ENCODE measurements around the gene MEGF10.
A peak's percentile ranks its signal among the peaks of the same experiment; 100 is the strongest.

MEGF10 gene

DNA sequence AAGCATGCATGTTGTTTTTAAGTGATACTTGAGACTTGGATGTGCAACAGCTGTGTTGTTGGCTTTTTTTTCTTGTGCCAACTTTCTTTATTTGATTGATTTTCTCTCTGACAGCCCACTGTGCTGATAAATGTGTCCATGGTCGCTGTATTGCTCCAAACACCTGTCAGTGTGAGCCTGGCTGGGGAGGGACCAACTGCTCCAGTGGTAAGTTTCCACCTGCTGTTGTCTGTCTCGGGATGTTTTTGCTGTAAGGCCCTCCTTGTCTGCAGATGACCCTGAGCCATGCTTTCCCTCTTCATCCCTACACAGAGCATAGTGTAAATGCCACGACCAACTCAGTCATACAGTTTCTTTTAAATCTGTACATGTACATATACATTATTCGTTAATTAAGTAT, 79.2 kb downstream of the MEGF10 start:
- DNase-seq (ENCODE audit: low spot score), result no peak

DNA sequence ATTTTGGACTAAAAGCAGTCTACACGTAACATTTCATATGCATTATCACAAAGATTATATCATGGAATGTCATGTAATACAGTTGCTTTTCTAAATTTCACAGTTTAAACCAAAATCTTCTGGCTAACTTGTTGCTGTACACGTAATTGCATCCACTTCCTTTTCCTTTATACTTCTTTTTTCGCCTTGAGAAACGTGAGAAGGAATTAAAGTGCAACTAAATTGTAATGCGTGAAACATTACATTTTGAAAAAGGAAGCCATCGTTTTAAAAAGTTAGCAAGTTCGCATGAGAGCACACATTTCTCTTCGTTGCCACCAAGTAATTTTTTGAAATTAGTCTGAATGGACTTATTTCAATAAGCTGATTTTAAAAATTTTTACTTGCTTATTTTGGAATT, 80.0 kb downstream of the MEGF10 start:
- TF ChIP-seq, protein P1, sequence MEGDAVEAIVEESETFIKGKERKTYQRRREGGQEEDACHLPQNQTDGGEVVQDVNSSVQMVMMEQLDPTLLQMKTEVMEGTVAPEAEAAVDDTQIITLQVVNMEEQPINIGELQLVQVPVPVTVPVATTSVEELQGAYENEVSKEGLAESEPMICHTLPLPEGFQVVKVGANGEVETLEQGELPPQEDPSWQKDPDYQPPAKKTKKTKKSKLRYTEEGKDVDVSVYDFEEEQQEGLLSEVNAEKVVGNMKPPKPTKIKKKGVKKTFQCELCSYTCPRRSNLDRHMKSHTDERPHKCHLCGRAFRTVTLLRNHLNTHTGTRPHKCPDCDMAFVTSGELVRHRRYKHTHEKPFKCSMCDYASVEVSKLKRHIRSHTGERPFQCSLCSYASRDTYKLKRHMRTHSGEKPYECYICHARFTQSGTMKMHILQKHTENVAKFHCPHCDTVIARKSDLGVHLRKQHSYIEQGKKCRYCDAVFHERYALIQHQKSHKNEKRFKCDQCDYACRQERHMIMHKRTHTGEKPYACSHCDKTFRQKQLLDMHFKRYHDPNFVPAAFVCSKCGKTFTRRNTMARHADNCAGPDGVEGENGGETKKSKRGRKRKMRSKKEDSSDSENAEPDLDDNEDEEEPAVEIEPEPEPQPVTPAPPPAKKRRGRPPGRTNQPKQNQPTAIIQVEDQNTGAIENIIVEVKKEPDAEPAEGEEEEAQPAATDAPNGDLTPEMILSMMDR (IDR thresholded peaks at IDR 0.05; ENCODE audit: extremely low read depth, missing control alignments), result no peak

More for the DNA sequence above, 79.2 kb downstream of the MEGF10 start:
- TF ChIP-seq, protein P1 (IDR thresholded peaks at IDR 0.05; ENCODE audit: extremely low read depth, missing control alignments), result no peak

DNA sequence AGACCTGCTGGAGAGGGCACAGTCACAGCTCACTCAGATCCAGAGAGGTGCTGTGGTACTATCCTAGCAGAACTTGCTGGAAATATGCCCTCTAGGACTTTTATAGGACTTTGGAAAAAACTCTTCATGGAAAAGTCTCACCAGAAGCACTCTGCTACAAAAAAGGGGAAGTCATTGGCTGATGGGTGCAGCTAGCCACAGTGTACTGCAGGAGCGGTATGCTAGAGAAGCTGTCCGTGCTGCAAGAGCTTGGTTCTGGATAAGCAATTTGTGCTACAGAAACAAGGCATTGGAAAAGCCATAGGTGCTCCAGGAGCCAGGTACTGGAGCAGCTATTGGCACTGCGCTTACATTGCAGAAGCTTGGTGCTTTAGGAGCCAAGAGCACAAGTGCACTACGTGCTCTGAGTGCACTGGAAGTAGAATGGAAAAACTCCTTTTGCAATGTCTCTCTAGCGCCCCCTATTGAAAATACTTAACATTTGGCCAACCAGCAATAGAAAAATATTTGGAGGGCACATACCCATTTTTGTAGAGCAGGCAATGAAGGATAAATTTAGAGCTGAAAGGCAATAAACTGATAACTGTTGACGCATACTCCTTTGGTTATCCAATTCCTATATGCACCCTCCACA, 83.4 kb downstream of the MEGF10 start:
- TF ChIP-seq, protein P1 (IDR thresholded peaks at IDR 0.05; ENCODE audit: extremely low read depth, missing control alignments), result peak; percentile 17
- DNase-seq (ENCODE audit: low spot score), result no peak

More for the DNA sequence above, 80.0 kb downstream of the MEGF10 start:
- no peak for DNase-seq (ENCODE audit: low spot score)

GRCh38 chr5:127375124-127375523, 84.5 kb downstream of the MEGF10 start:
- no peak for DNase-seq (ENCODE audit: low spot score)
- TF ChIP-seq, protein P1 (IDR thresholded peaks at IDR 0.05; ENCODE audit: extremely low read depth, missing control alignments), result no peak

- no peak for DNase-seq (ENCODE audit: low spot score)
- TF ChIP-seq, protein P1 (IDR thresholded peaks at IDR 0.05; ENCODE audit: extremely low read depth, missing control alignments), result no peak
These were observed 85.0 kb downstream of the MEGF10 start for GRCh38 chr5:127375544-127376091.

DNA sequence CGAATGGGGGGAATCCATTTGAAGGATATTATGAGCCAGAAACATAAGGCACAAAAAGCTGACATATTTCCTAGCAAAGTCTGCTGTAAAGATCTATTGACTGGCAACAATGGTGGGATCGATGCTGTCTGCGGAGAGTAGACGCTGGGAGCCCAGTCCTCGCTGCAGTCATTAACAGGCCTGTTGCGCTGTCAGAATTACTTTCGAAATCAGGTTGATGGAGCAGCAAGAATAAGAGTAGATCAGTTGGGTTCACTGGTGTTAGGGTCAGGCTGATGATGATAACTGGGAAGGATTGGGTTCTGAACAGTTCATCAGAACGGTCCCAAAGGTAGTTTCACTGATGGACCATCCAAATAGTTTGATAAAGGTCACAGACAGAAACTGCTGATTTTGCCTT, 87.1 kb downstream of the MEGF10 start:
- TF ChIP-seq, protein P1 (IDR thresholded peaks at IDR 0.05; ENCODE audit: extremely low read depth, missing control alignments), result no peak
- no peak for DNase-seq (ENCODE audit: low spot score)

DNA sequence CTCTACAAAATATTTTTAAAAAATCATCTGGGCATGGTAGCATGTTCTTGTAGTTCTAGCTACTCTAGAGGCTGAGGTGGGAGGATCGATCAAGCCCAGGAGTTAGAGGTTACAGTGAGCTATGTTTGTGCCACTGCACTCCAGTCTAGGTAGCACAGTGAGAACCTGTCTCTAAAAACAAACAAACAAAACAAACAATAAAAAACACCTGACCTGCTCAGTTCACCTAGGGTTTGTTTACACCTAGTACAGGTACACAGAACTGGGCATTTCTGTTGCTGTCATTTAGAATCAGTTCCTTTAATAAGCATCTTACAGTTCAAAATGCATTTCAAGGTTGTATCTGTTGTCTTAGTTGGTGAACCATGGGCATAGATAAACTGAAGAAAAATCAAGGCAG, 95.3 kb downstream of the MEGF10 start:
- DNase-seq (ENCODE audit: low spot score), result no peak
- TF ChIP-seq, protein P1 (IDR thresholded peaks at IDR 0.05; ENCODE audit: extremely low read depth, missing control alignments), result no peak

Data from GM20000 (cell line).